ENCODE data around the gene STAT5A. TPM values are rescaled to one million over a fixed set of nuclear protein-coding genes. Genes with fewer than 3 reads are reported as not detected.

Gene STAT5A
- total and polyA plus RNA-seq, 9 of the 15 experiments (the other 6 are each of a cell fraction or from before 2014, with no cell fraction given): 79.9 to 415 (median 196) TPM

DNA sequence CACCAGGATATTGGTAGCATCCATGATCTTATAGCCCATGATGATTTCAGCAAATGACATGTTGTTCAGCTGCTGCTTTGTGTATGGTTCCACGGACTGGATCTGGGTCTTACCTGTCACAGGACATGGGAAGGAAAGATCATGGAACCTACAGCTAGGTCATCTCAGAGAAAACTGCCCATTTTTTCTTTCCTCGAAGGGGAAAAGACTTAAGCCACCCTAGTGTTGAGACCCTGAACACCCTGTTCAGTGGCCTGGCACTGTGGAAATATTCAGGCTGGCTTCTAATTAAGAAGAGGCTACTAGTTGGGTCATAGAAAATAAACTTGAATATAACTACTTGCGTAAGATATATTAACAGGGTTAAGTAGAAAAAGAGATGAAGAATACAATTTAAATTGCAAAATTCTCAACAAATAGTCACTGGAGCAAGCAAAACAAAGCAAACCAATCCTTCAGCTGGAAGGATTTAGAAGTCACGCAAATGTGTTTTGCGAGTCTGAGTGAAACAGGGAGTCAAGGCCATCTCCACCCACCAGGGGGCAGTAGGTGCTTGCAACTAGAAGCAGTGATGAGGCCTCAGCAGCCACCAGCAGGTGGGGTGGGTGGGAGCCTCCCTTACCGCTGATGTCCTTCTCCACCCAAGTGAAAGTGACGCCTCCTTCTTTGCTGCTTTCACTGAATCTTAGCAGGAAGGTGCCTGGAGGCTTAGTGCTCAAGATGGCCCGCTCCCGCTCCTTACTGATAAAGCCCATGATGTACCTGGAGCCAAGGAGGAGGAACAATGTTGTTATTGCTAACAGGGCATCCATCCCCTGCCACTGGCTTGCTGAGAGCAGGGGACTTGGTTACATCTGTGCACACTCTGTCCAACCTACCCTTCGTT lies 34.3 kb downstream of the STAT5A start (continued):
- TF ChIP-seq ATF6 (CRISPR knock-in tag; IDR thresholded peaks at IDR 0.05) (no peak), ZNF174 (CRISPR knock-in tag; IDR thresholded peaks at IDR 0.05) (no peak), EGR1 (conservative IDR thresholded peaks at IDR 0.05) (0 out of 2 replicates have a peak, but pooled peaks have one; percentile 9), ZNF408 (CRISPR knock-in tag; IDR thresholded peaks at IDR 0.05; ENCODE audit: low read depth) (no peak), E2F6 (IDR thresholded peaks at IDR 0.05; ENCODE audit: borderline replicate concordance in 1 of 2, extremely low read depth in 1 of 2, insufficient read depth in 1 of 2, insufficient read length in 1 of 2, low read depth in 1 of 2, low read length in 1 of 2, poor library complexity in 1 of 2, severe bottlenecking in 1 of 2) (peak; percentile 32 to 41), FIP1L1 (IDR thresholded peaks at IDR 0.05; ENCODE audit: low read depth, low read length, poor library complexity, severe bottlenecking) (no peak), CHD2 (IDR thresholded peaks at IDR 0.05; ENCODE audit: low read depth, low read length) (no peak), NR2C2 (CRISPR knock-in tag; IDR thresholded peaks at IDR 0.05) (no peak), NR2C2 (tag; IDR thresholded peaks at IDR 0.05) (no peak), TARDBP (IDR thresholded peaks at IDR 0.05) (0 out of 2 replicates have a peak, but pooled peaks have one; percentile 74), E2F4 (CRISPR knock-in tag; IDR thresholded peaks at IDR 0.05; ENCODE audit: low read depth) (no peak), XRCC4 (IDR thresholded peaks at IDR 0.05; ENCODE audit: extremely low read depth, insufficient read depth, insufficient read length) (no peak), KDM4B (IDR thresholded peaks at IDR 0.05; ENCODE audit: borderline replicate concordance in 2 of 2, low read depth in 1 of 2) (0 out of 4 replicates have a peak, but pooled peaks of 1 of the 2 experiments have one; percentile 47)
- TF ChIP-seq, protein P1, sequence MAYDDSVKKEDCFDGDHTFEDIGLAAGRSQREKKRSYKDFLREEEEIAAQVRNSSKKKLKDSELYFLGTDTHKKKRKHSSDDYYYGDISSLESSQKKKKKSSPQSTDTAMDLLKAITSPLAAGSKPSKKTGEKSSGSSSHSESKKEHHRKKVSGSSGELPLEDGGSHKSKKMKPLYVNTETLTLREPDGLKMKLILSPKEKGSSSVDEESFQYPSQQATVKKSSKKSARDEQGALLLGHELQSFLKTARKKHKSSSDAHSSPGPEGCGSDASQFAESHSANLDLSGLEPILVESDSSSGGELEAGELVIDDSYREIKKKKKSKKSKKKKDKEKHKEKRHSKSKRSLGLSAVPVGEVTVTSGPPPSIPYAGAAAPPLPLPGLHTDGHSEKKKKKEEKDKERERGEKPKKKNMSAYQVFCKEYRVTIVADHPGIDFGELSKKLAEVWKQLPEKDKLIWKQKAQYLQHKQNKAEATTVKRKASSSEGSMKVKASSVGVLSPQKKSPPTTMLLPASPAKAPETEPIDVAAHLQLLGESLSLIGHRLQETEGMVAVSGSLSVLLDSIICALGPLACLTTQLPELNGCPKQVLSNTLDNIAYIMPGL (CRISPR knock-in tag; IDR thresholded peaks at IDR 0.05): 0 out of 2 replicates have a peak, but pooled peaks have one; percentile 53
- TF ChIP-seq, protein P2, sequence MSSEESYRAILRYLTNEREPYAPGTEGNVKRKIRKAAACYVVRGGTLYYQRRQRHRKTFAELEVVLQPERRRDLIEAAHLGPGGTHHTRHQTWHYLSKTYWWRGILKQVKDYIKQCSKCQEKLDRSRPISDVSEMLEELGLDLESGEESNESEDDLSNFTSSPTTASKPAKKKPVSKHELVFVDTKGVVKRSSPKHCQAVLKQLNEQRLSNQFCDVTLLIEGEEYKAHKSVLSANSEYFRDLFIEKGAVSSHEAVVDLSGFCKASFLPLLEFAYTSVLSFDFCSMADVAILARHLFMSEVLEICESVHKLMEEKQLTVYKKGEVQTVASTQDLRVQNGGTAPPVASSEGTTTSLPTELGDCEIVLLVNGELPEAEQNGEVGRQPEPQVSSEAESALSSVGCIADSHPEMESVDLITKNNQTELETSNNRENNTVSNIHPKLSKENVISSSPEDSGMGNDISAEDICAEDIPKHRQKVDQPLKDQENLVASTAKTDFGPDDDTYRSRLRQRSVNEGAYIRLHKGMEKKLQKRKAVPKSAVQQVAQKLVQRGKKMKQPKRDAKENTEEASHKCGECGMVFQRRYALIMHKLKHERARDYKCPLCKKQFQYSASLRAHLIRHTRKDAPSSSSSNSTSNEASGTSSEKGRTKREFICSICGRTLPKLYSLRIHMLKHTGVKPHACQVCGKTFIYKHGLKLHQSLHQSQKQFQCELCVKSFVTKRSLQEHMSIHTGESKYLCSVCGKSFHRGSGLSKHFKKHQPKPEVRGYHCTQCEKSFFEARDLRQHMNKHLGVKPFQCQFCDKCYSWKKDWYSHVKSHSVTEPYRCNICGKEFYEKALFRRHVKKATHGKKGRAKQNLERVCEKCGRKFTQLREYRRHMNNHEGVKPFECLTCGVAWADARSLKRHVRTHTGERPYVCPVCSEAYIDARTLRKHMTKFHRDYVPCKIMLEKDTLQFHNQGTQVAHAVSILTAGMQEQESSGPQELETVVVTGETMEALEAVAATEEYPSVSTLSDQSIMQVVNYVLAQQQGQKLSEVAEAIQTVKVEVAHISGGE (CRISPR knock-in tag; IDR thresholded peaks at IDR 0.05): no peak

Data from K562 (cell line).